Mammary epithelial cell (primary cell): Measurements from ENCODE around the gene DUSP28.

Experiments used
- CTCF ChIP-seq, 2 donors: IDR thresholded peaks in 1 of 2; conservative IDR thresholded peaks in 1 of 2; 2 replicates each; pipeline ENCODE4 v1.5.1; 2011 to 2012; ENCODE audit warnings: inconsistent platforms in 2 of 2, low read length in 2 of 2, mild to moderate bottlenecking in 2 of 2, control low read depth in 1 of 2, low read depth in 1 of 2; ENCODE audit not compliant: insufficient read depth in 1 of 2; ENCODE audit errors: extremely low read depth in 1 of 2
- EZH2 ChIP-seq: IDR thresholded peaks from 2 replicates; pipeline ENCODE4 v1.6.1; 2012; ENCODE audit warnings: low read length, inconsistent platforms, borderline replicate concordance

- TF ChIP-seq CTCF (conservative IDR thresholded peaks at IDR 0.05 in 1 of 2, IDR thresholded peaks at IDR 0.05 in 1 of 2; ENCODE audit: extremely low read depth in 1 of 2, insufficient read depth in 1 of 2, low read depth in 1 of 2, low read length in 2 of 2) (no peak), EZH2 (no peak)
Measured at GRCh38 chr2:240599141-240599583, 39.0 kb downstream of the DUSP28 start.
